Measurements from ENCODE around the gene SEMA6D.
"Not testable (repeated sequence)": the region's sequence is repeated elsewhere in the genome, so short reads cannot be mapped to it uniquely, and the experiment has no call there.

Gene SEMA6D

DNA sequence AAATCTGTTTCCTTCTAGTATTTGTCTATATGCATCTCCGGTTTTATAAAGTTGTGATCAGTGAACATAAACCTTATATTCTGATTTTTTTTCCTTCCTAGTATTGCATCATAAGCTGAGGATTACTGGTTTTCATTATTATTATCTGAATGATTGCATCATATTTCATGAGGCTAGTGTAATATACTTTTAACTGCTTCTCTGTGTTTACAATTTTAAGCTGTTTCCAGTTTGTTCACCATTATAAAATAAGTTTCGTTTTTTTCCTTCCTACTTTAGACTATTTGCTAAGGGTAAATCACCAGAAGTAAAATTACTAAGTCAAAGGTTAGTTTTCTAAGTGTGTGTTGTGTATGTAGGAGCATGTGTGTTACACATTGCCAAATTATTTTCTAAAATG lies 20.2 kb downstream of the SEMA6D start:
- TF ChIP-seq, protein P1, sequence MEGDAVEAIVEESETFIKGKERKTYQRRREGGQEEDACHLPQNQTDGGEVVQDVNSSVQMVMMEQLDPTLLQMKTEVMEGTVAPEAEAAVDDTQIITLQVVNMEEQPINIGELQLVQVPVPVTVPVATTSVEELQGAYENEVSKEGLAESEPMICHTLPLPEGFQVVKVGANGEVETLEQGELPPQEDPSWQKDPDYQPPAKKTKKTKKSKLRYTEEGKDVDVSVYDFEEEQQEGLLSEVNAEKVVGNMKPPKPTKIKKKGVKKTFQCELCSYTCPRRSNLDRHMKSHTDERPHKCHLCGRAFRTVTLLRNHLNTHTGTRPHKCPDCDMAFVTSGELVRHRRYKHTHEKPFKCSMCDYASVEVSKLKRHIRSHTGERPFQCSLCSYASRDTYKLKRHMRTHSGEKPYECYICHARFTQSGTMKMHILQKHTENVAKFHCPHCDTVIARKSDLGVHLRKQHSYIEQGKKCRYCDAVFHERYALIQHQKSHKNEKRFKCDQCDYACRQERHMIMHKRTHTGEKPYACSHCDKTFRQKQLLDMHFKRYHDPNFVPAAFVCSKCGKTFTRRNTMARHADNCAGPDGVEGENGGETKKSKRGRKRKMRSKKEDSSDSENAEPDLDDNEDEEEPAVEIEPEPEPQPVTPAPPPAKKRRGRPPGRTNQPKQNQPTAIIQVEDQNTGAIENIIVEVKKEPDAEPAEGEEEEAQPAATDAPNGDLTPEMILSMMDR (IDR thresholded peaks at IDR 0.05; ENCODE audit: low read depth, low read length, missing control alignments) = no peak
- no peak for DNase-seq (ENCODE audit: low read depth)
- no peak overlapping the region for H3K4me3 ChIP-seq (ENCODE audit: low read depth, low read length)
- in situ Hi-C loops (cut with HindIII; ENCODE audit: low sequenced_read_pairs) = no loop called here

DNA sequence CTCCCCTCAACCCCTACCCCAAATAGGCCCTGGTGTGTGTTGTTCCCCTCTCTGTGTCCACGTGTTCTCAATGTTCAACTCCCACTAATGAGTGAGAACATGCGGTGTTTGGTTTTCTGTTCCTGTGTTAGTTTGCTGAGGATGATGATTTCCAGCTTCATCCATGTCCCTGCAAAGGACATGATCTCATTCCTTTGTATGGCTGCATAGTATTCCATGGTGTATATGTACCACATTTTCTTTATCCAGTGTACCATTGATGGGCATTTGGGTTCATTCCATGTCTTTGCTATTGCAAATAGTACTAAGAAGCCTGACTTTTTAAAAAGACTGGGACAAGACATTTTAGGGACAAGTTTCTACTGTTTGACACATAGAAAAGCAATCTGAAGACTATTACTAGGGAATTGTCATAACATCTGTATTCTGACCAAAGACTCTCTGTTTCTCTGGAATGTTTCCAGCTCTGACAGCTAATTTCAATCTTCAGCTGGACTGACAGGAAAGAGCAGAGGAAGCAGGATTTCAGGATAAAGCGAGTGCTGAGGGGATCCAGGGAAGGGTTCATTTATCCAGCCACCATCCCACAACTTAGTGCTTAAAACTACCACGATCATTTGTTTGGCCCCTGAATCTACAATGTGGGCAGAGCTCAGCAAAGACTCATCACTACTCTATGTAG lies 21.0 kb downstream of the SEMA6D start:
- H3K4me3 ChIP-seq (ENCODE audit: low read depth, low read length); DNase-seq (ENCODE audit: low read depth); in situ Hi-C loops (cut with HindIII; ENCODE audit: low sequenced_read_pairs): not testable (repeated sequence)

DNA sequence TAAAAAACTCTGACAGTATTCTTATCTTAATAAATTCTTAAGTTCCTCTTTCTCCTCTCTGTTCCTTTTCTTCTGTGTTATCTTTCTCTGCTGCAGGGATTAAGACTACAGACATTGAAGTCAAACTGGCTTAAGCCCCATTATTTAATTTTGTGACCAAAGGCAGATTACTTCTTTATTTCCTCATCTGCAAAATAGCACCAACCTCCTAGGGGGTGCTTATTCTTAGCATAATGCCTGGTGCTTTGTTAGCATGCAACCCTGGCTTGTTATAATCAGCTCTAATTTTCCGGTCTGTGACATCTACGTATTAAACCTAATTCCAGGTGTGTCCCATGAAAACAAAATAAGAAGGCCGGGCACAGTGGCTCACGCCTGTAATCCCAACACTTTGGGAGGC lies 23.8 kb downstream of the SEMA6D start:
- TF ChIP-seq, protein P1 (IDR thresholded peaks at IDR 0.05; ENCODE audit: low read depth, low read length, missing control alignments) = no peak
- in situ Hi-C loops (cut with HindIII; ENCODE audit: low sequenced_read_pairs) = no loop called here
- no peak for DNase-seq (ENCODE audit: low read depth)
- H3K4me3 ChIP-seq (ENCODE audit: low read depth, low read length) = no peak overlapping the region

DNA sequence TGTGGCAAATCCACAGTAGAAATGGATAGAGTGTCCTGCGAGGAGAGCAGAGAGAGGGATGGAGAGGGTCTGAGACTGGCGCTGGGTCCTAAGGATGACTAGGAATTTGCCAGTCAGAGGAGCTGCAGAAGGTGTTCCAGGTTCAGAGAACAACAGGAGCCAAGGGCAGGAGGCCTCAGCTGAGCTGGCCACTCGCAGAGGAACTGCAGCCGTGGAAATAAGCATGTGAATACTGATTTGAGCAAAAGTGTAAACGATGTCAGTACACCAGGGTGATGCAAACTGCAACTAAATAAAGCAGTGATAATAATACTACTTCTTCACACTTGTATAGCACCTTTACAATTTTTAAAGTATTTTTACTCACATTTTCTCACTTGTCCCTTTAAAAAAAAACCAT lies 24.6 kb downstream of the SEMA6D start:
- DNase-seq (ENCODE audit: low read depth) = no peak
- in situ Hi-C loops (cut with HindIII; ENCODE audit: low sequenced_read_pairs) = no loop called here
- TF ChIP-seq, protein P1 (IDR thresholded peaks at IDR 0.05; ENCODE audit: low read depth, low read length, missing control alignments) = no peak

DNA sequence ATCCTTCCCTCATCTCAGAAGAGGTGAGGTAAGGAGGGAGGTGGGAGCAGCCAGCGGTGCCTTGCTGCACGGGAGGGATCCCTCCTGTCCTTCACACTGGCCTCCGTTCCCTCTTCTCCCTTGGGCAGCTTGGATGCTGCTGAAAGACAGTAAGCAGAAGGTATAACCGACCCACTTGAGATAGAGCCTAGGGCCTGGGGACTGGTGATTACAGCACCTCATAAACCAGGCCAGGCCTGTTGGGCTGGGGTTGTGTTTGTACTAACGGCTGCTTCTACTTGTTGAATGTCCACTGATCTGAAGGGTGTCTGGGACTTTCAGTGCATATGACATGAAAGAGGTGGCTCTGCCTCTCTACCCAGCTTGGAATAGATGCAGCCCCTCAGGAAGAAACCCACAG lies 25.0 kb downstream of the SEMA6D start:
- in situ Hi-C loops (cut with HindIII; ENCODE audit: low sequenced_read_pairs) = no loop called here
- DNase-seq (ENCODE audit: low read depth) = no peak
- no peak overlapping the region for H3K4me3 ChIP-seq (ENCODE audit: low read depth, low read length)
- TF ChIP-seq, protein P1 (IDR thresholded peaks at IDR 0.05; ENCODE audit: low read depth, low read length, missing control alignments) = no peak

More for the DNA sequence above, 24.6 kb downstream of the SEMA6D start:
- H3K4me3 ChIP-seq (ENCODE audit: low read depth, low read length) = no peak overlapping the region

DNA sequence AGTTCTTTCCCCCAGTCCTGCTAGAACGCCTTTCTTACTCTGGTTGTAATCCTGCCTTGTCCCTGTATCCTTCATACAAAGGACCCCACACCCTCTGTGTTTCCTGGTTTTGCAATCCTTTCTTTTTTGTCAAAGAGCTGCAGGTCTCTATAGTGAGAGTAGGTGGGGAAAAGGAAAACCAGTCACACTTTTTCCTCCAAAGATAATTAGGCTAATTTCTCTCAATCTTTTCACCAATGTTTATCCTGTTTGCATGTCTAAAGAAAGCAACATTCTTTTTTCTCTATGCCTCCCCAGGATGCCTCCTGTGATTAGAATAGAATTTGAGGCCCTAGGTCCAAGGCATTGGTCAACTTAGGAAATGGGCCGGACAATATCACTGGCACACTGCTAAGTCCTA lies 25.4 kb downstream of the SEMA6D start:
- H3K4me3 ChIP-seq (ENCODE audit: low read depth, low read length) = no peak overlapping the region
- TF ChIP-seq, protein P1 (IDR thresholded peaks at IDR 0.05; ENCODE audit: low read depth, low read length, missing control alignments) = no peak
- DNase-seq (ENCODE audit: low read depth) = no peak
- in situ Hi-C loops (cut with HindIII; ENCODE audit: low sequenced_read_pairs) = no loop called here

DNA sequence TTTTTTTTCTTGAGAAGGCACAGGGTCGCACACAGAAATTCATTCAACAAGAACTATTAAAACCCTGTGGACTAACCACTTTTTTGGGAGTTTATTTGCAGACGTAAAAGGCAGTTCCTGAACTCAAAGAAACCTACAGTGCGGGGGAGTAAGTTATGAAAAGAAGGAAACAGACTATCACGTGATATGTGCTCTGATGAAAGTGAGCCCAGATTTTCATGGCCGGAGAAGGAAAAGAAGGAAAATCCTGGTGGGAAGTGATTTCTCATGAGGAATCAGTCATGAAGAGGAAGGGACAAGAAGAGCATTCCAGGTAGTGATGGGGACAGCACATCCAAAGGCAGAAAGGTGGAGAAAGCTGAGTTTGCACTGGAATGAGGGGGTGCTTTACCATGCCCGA lies 26.1 kb downstream of the SEMA6D start:
- in situ Hi-C loops (cut with HindIII; ENCODE audit: low sequenced_read_pairs) = no loop called here
- DNase-seq (ENCODE audit: low read depth) = no peak
- no peak overlapping the region for H3K4me3 ChIP-seq (ENCODE audit: low read depth, low read length)
- TF ChIP-seq, protein P1 (IDR thresholded peaks at IDR 0.05; ENCODE audit: low read depth, low read length, missing control alignments) = no peak

All from astrocyte of the cerebellum (primary cell).